Parathyroid adenoma (tissue), 2 donors: ENCODE measurements around the gene SLC38A6.

ENCODE experiments used
- H2AFZ ChIP-seq: fragments of 300-600 bp; sonication (generic); one replicate; pipeline ENCODE4 v1.7.0; 2017; ENCODE audit warnings: antibody characterized with exemption, mild to moderate bottlenecking
- H3K27ac ChIP-seq: fragments of 300-600 bp; sonication (generic); one replicate; pipeline ENCODE4 v1.7.0; 2017
- H3K27me3 ChIP-seq: fragments of 300-600 bp; sonication (generic); one replicate; pipeline ENCODE4 v1.7.0; 2017; ENCODE audit warnings: low read length; ENCODE audit not compliant: control insufficient read depth, insufficient read depth
- H3K36me3 ChIP-seq: fragments of 300-600 bp; sonication (generic); one replicate; pipeline ENCODE4 v1.7.0; 2017; ENCODE audit warnings: low read length; ENCODE audit not compliant: control insufficient read depth, insufficient read depth
- H3K4me1 ChIP-seq: fragments of 300-600 bp; sonication (generic); one replicate; pipeline ENCODE4 v1.7.0; 2017; ENCODE audit warnings: control low read depth
- H3K4me2 ChIP-seq: fragments of 300-600 bp; sonication (generic); one replicate; pipeline ENCODE4 v1.7.0; 2017; ENCODE audit warnings: low read length
- H3K4me3 ChIP-seq: fragments of 300-600 bp; sonication (generic); one replicate; pipeline ENCODE4 v1.7.0; 2017; ENCODE audit warnings: low read depth, low read length
- H3K79me2 ChIP-seq: fragments of 300-600 bp; sonication (generic); one replicate; pipeline ENCODE4 v1.7.0; 2017; ENCODE audit warnings: control low read depth
- H3K9ac ChIP-seq: fragments of 300-600 bp; sonication (generic); one replicate; pipeline ENCODE4 v1.7.0; 2017; ENCODE audit warnings: mild to moderate bottlenecking
- H3K9me3 ChIP-seq: fragments of 300-600 bp; sonication (generic); one replicate; pipeline ENCODE4 v1.7.0; 2017; ENCODE audit warnings: low read length; ENCODE audit not compliant: control insufficient read depth
- CTCF ChIP-seq: fragments of 300-600 bp; sonication (generic); IDR thresholded peaks from one replicate; pipeline ENCODE4 v1.7.0; 2017; ENCODE audit warnings: antibody characterized with exemption, mild to moderate bottlenecking
- donor health status: primary hyperparathyroidism.

SLC38A6 gene

GRCh38 chr14:60956632-60957031 is 24.4 kb upstream of the SLC38A6 start:
- H3K4me2 ChIP-seq: no peak overlapping the region
- no peaks in the 10 kb centered on the region for H3K27me3 ChIP-seq
- no peak overlapping the region for H3K4me3 ChIP-seq
- no peak for TF ChIP-seq CTCF
- H3K9me3 ChIP-seq: peaks cover 3% of the 10 kb centered on the region
- no peaks in the 10 kb centered on the region for H3K36me3 ChIP-seq
- no peak overlapping the region for H2AFZ ChIP-seq
- H3K9ac ChIP-seq: no peak overlapping the region
- no peak overlapping the region for H3K27ac ChIP-seq
- peaks cover 36% of the 10 kb centered on the region for H3K79me2 ChIP-seq
- H3K4me1 ChIP-seq: no peaks in the 10 kb centered on the region

GRCh38 chr14:60958146-60958545 is 22.9 kb upstream of the SLC38A6 start:
- H3K9me3 ChIP-seq: peaks cover 3% of the 10 kb centered on the region
- no peak overlapping the region for H3K4me3 ChIP-seq
- no peak overlapping the region for H3K27ac ChIP-seq
- no peaks in the 10 kb centered on the region for H3K27me3 ChIP-seq
- no peak overlapping the region for H3K9ac ChIP-seq
- no peak overlapping the region for H2AFZ ChIP-seq
- H3K79me2 ChIP-seq: peaks cover 30% of the 10 kb centered on the region
- no peak overlapping the region for H3K4me2 ChIP-seq
- TF ChIP-seq CTCF: no peak
- H3K36me3 ChIP-seq: no peaks in the 10 kb centered on the region
- no peaks in the 10 kb centered on the region for H3K4me1 ChIP-seq

- Histone ChIP-seq H3K27me3 (no peaks in the 10 kb centered on the region), H3K4me1 (no peaks in the 10 kb centered on the region), H3K9ac (no peak overlapping the region), H3K4me2 (no peak overlapping the region), H3K36me3 (no peaks in the 10 kb centered on the region), H3K4me3 (no peak overlapping the region), H3K27ac (no peak overlapping the region), H2AFZ (no peak overlapping the region), H3K9me3 (no peaks in the 10 kb centered on the region), H3K79me2 (peaks cover 15% of the 10 kb centered on the region)
- TF ChIP-seq CTCF: no peak
Observed at GRCh38 chr14:60963761-60964160, 17.3 kb upstream of the SLC38A6 start.

GRCh38 chr14:60964904-60965303 is 16.1 kb upstream of the SLC38A6 start:
- Histone ChIP-seq H3K4me1 (peaks cover under 1% of the 10 kb centered on the region), H3K4me3 (no peak overlapping the region), H3K27ac (no peak overlapping the region), H3K79me2 (peaks cover 11% of the 10 kb centered on the region), H3K36me3 (no peaks in the 10 kb centered on the region), H2AFZ (no peak overlapping the region), H3K9ac (no peak overlapping the region), H3K4me2 (no peak overlapping the region), H3K27me3 (no peaks in the 10 kb centered on the region), H3K9me3 (no peaks in the 10 kb centered on the region)
- no peak for TF ChIP-seq CTCF

GRCh38 chr14:60965402-60965801 is 15.6 kb upstream of the SLC38A6 start:
- no peak overlapping the region for H3K27ac ChIP-seq

More at GRCh38 chr14:60965402-60965801, 15.6 kb upstream of the SLC38A6 start:
- Histone ChIP-seq H3K4me2 (no peak overlapping the region), H3K4me1 (peaks cover 5% of the 10 kb centered on the region), H3K27me3 (no peaks in the 10 kb centered on the region), H3K4me3 (no peak overlapping the region), H2AFZ (no peak overlapping the region), H3K36me3 (no peaks in the 10 kb centered on the region), H3K9ac (no peak overlapping the region), H3K79me2 (peaks cover 11% of the 10 kb centered on the region), H3K9me3 (no peaks in the 10 kb centered on the region)
- no peak for TF ChIP-seq CTCF
